ENCODE data around the gene HNRNPLL. TPM values are rescaled to one million over a fixed set of nuclear protein-coding genes. Genes with fewer than 3 reads are reported as not detected.
A peak's percentile ranks its signal among the peaks of the same experiment; 100 is the strongest.

Gene HNRNPLL
- total RNA-seq, 3 donors from 2014 or later, result 48.3 to 75.1 (median 57.0) TPM

DNA sequence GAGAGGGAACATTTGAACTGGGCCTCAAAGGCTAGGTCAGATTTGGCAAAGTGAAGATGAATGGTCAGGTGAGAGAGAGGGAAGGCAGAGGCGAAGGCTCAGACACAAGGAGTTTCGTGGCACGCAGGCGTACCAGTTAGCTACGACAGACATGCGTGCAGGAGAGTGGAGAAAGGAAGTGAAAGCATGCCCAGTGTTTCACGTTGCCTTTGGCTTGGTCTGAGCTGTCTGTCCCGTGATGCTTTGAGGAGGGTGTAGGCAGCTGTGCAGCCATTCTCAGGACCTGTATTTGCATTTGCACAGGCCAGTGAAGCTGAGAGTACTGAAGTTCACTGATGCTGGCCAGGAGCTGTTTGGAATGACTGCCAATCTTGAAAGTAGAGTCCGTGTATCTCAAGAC lies 69.5 kb downstream of the HNRNPLL start:
- no peak for DNase-seq (ENCODE audit: low spot score in 2 of 2)
- H3K4me3 ChIP-seq, result no peak overlapping the region
- intact Hi-C loops (cut with DNase I; ENCODE audit: low total_unique reads), result no loop called here
- H3K27me3 ChIP-seq, result no peaks in the 10 kb centered on the region
- TF ChIP-seq POLR2AphosphoS5 (IDR thresholded peaks at IDR 0.05) (no peak), POLR2A (IDR thresholded peaks at IDR 0.05) (no peak)
- TF ChIP-seq, protein P1, sequence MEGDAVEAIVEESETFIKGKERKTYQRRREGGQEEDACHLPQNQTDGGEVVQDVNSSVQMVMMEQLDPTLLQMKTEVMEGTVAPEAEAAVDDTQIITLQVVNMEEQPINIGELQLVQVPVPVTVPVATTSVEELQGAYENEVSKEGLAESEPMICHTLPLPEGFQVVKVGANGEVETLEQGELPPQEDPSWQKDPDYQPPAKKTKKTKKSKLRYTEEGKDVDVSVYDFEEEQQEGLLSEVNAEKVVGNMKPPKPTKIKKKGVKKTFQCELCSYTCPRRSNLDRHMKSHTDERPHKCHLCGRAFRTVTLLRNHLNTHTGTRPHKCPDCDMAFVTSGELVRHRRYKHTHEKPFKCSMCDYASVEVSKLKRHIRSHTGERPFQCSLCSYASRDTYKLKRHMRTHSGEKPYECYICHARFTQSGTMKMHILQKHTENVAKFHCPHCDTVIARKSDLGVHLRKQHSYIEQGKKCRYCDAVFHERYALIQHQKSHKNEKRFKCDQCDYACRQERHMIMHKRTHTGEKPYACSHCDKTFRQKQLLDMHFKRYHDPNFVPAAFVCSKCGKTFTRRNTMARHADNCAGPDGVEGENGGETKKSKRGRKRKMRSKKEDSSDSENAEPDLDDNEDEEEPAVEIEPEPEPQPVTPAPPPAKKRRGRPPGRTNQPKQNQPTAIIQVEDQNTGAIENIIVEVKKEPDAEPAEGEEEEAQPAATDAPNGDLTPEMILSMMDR (IDR thresholded peaks at IDR 0.05), result no peak
- H3K27ac ChIP-seq, result no peak overlapping the region
- no peaks in the 10 kb centered on the region for H3K36me3 ChIP-seq
- H3K9me3 ChIP-seq, result no peaks in the 10 kb centered on the region
- H3K4me1 ChIP-seq, result no peaks in the 10 kb centered on the region

DNA sequence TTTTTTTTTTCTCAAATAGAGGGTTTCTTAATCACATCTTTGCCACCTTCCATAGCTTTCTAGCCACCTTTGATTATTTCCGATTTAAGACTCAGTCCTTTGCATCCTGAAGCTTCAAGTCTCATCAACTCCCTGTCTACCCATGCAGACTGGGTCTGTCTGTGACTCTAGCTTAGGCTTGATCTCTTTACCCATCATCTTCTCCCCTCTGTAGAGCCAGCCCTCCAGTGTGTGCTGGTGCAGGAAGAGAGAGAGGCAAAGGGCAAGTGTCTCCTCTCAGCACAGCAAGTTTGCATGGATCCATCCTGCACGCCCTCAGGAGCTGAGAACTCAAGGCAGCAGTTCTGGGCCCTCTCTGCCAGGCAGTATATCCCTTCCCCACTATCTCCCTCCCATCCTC lies 70.4 kb downstream of the HNRNPLL start:
- Histone ChIP-seq H3K36me3 (no peaks in the 10 kb centered on the region), H3K27me3 (no peaks in the 10 kb centered on the region), H3K4me1 (no peaks in the 10 kb centered on the region), H3K4me3 (no peak overlapping the region), H3K9me3 (no peaks in the 10 kb centered on the region), H3K27ac (no peak overlapping the region)
- intact Hi-C loops (cut with DNase I; ENCODE audit: low total_unique reads), result no loop called here
- TF ChIP-seq, protein P1 (IDR thresholded peaks at IDR 0.05), result no peak
- no peak for TF ChIP-seq POLR2A (IDR thresholded peaks at IDR 0.05)
- no peak for TF ChIP-seq POLR2AphosphoS5 (IDR thresholded peaks at IDR 0.05)
- DNase-seq (ENCODE audit: low spot score in 2 of 2), result no peak

DNA sequence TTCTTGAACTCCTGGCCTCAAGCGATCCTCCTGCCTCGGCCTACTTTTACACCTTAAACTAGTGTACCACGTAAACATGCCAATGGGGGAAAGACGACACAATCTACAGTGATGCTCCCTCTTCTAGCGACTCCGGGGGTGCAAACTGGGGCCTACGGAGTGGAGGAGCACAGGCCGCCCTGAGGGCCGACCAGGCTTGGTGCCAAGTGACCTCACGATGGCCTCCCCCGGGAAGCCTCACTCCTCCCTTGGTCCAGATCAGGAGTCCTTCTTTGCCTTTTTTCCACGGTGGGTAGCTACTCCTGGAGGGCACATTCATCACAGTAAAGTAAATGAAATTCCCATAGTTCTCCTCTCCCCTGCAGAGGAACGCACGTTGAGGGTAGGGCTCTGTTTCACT lies 73.5 kb downstream of the HNRNPLL start:
- Histone ChIP-seq H3K4me3 (no peak overlapping the region), H3K4me1 (no peaks in the 10 kb centered on the region), H3K36me3 (no peaks in the 10 kb centered on the region), H3K27me3 (no peaks in the 10 kb centered on the region), H3K9me3 (no peaks in the 10 kb centered on the region), H3K27ac (no peak overlapping the region)
- intact Hi-C loops (cut with DNase I; ENCODE audit: low total_unique reads), result no loop called here
- DNase-seq (ENCODE audit: low spot score in 2 of 2), result no peak
- TF ChIP-seq, protein P1 (IDR thresholded peaks at IDR 0.05), result no peak

DNA sequence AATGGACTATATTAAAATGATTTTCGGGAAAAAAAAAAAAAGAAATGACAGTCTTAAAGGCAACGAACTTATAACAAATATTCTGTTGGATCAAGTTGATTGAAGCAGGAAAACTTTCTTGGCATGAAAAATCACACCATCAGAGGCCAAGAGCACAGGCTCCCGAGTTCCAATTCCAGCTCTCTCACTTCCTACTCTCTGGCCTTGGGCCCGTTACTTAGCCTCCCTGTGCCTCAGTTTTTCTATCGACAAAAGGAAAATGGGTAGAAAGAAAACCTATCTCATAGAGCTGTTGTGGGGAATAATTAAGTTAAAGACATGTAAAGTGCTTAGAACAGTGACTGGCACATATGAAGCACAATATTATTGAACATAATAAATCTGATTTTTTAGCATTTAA lies 74.2 kb downstream of the HNRNPLL start:
- TF ChIP-seq POLR2A (IDR thresholded peaks at IDR 0.05) (no peak), POLR2AphosphoS5 (IDR thresholded peaks at IDR 0.05) (no peak)
- TF ChIP-seq, protein P1 (IDR thresholded peaks at IDR 0.05), result no peak
- intact Hi-C loops (cut with DNase I; ENCODE audit: low total_unique reads), result no loop called here
- Histone ChIP-seq H3K27ac (peak overlapping the region in 1 of 2 donors; percentile 74), H3K4me3 (peak overlapping the region in 2 of 3 donors; percentile 54 to 65), H3K27me3 (no peaks in the 10 kb centered on the region), H3K9me3 (no peaks in the 10 kb centered on the region), H3K4me1 (no peaks in the 10 kb centered on the region), H3K36me3 (no peaks in the 10 kb centered on the region)
- no peak for DNase-seq (ENCODE audit: low spot score in 2 of 2)

DNA sequence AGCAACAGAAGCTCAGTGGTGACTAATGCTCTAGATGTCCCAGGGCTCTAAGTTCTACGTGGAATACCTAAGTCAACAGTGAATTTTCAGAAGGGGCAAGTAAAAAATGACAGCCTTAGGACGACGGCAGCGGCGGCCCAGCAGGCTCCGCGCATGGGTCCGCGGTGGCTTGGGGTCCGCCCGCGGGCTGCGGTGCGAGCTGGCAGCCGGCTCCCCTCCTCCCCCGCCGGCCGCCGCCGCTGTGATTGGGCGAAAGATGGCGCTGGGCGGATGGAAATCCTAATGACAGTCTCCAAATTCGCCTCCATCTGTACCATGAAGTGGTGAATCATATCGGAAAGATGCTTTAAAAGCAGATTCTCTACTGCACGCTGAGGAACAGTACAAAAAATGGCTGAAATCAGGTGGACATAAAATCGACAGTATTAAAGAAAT lies 74.7 kb downstream of the HNRNPLL start:
- Histone ChIP-seq H3K27ac (peak overlapping the region; percentile 74), H3K9me3 (no peaks in the 10 kb centered on the region), H3K27me3 (no peaks in the 10 kb centered on the region), H3K36me3 (no peaks in the 10 kb centered on the region), H3K4me1 (no peaks in the 10 kb centered on the region), H3K4me3 (peak overlapping the region; percentile 34 to 65 (median 54))
- intact Hi-C loops (cut with DNase I; ENCODE audit: low total_unique reads), result no loop called here
- peak in 1 of 3 donors; percentile 52 for TF ChIP-seq POLR2AphosphoS5 (IDR thresholded peaks at IDR 0.05)
- TF ChIP-seq, protein P1 (IDR thresholded peaks at IDR 0.05), result no peak
- no peak for DNase-seq (ENCODE audit: low spot score in 2 of 2)
